GM13976 (cell line): ENCODE data around the gene AJM1.
"Not testable (repeated sequence)": the region's sequence is repeated elsewhere in the genome, so short reads cannot be mapped to it uniquely, and the experiment has no call there.

Source experiments
- DNase-seq: peaks from one replicate; pipeline ENCODE4 v3.0.0; 2012; ENCODE audit warnings: low spot score
- in situ Hi-C: fragments of 300-500 bp; cut with MboI; formaldehyde crosslinking; loops from one replicate; pipeline ENCODE4 v1.12.0; 2022; ENCODE audit warnings: low sequenced_read_pairs, mixed read lengths, inconsistent platforms; ENCODE audit not compliant: unreplicated experiment
- TF ChIP-seq, protein P1 (sequence below): IDR thresholded peaks from 2 replicates; pipeline ENCODE4 v1.5.1; 2012; ENCODE audit warnings: borderline replicate concordance, mild to moderate bottlenecking; ENCODE audit not compliant: insufficient read depth; ENCODE audit errors: extremely low read depth, missing control alignments, control extremely low read depth

Gene AJM1

GRCh38 chr9:136829412-136829811 is 12.9 kb upstream of the AJM1 start:
- TF ChIP-seq, protein P1, sequence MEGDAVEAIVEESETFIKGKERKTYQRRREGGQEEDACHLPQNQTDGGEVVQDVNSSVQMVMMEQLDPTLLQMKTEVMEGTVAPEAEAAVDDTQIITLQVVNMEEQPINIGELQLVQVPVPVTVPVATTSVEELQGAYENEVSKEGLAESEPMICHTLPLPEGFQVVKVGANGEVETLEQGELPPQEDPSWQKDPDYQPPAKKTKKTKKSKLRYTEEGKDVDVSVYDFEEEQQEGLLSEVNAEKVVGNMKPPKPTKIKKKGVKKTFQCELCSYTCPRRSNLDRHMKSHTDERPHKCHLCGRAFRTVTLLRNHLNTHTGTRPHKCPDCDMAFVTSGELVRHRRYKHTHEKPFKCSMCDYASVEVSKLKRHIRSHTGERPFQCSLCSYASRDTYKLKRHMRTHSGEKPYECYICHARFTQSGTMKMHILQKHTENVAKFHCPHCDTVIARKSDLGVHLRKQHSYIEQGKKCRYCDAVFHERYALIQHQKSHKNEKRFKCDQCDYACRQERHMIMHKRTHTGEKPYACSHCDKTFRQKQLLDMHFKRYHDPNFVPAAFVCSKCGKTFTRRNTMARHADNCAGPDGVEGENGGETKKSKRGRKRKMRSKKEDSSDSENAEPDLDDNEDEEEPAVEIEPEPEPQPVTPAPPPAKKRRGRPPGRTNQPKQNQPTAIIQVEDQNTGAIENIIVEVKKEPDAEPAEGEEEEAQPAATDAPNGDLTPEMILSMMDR = no peak
- no peak for DNase-seq
- in situ Hi-C loops = no loop called here

DNA sequence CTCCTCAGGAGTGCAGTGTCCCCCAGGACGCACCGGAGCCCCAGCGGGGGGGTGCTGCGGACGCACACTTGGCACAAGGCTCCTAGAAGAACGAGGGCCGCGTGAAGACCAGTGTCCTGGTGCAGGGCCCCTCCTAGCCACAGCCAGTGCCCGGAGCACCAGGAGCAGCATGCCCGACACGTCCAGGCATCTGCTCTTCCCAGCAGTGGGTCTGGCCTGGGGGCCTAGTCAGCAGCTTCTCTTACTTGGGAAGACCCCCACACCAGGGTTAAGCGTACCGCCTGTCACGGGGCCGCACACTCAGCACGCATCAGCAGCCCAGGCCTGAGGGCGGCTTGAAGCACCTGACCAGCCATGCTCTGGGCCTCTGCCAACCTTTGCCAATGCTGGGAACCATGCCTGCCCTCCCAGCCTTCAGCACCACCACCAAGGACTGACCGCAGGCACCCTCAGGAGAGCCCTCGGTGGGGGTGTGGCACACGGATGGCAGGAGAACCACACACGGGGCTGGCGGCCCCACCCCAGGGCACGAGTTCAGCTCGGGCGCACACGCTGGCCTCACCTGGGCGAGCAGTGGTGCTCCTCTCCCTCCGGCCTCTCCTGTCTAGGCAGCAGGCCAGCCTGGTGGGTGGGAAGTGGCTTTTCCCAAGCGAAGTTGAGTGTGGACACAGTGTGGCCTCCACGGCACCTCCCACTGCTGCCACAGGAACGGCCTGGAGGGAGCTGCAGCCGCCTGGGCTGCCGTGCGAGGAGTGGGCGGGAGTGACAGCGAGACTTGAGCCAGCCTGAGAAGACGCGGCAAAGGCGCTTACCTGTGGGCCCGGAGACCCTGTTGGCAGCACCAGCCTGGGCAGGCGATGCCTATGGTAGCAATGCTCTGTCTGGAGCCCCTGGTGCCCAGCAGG is 12.0 kb upstream of the AJM1 start:
- no peak for DNase-seq
- TF ChIP-seq, protein P1 = no peak
- in situ Hi-C loops = no loop called here

DNA sequence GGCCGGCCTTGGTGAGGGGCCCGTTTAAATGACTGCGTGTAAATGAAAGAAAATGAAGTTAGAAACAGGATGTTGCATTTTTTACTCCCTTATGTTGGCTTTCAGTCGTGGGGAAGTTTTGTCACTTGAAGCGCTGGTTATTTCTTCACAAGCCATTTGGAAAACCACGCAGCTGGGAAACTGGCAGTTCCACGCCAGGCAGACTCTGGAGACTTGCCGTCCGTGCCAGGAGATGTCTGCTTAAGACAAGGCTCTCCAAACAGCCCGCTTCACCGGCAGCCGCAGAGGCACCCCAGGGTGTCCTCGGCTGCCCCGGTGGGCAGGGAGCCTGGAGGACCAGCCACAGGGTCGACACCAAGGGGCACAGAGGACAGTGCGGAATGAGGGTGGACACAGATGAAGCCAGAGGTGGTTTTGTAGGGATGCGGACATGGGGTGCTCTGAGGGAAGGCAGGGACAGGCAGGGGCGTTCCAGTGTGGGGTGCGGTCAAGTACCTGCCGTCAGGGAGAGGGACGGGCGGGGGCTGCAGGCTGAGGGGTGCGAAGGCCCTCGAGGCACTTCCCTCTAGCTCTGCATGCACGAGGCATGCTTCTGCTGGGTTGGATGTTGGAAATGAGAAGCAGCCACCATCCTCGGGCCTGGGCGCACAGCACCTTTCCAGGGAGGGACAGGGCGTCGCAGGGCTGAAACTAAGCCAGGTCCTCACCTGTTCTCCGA is 11.1 kb upstream of the AJM1 start:
- in situ Hi-C loops = no loop called here
- no peak for DNase-seq
- TF ChIP-seq, protein P1 = no peak

- TF ChIP-seq, protein P1 = no peak
- in situ Hi-C loops = no loop called here
- DNase-seq = no peak
Observed at GRCh38 chr9:136831720-136832104, 10.6 kb upstream of the AJM1 start.

DNA sequence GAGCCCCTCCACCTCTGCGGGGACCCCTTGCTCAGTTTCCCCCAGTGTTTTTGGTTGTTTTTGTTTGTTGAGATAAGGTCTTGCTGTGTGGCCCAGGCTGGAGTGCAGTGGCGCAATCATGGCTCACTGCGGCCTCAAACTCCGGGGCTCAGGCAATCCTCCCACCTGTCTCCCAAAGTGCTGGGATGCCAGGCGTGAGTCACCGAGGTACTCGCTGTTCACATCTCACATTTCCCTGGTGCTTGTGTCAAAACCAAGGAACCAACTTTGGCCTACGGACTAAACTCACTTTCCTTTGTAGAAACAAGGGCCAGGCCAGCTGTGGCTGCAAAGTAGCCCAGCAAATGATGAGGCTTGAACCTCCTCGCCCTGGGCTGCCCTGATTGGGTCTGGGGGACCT is 9.7 kb upstream of the AJM1 start:
- TF ChIP-seq, protein P1 = no peak
- in situ Hi-C loops = no loop called here
- DNase-seq = no peak

- in situ Hi-C loops, DNase-seq: not testable (repeated sequence)
Observed at GRCh38 chr9:136833381-136834048, 8.8 kb upstream of the AJM1 start.
